Dedifferentiated amniotic fluid mesenchymal stem cell (primary cell): Measurements from ENCODE around the gene ALKBH3.

ENCODE experiments used
- DNase-seq: peaks from one replicate; pipeline ENCODE4 v3.0.0-alpha.2; 2016; ENCODE audit errors: extremely low spot score

The ALKBH3 gene

GRCh38 chr11:43941257-43941994 lies 60.8 kb downstream of the ALKBH3 start:
- DNase-seq = no peak

GRCh38 chr11:43942662-43943371 lies 62.2 kb downstream of the ALKBH3 start:
- DNase-seq = no peak

GRCh38 chr11:43943372-43943930 lies 62.8 kb downstream of the ALKBH3 start:
- no peak for DNase-seq

GRCh38 chr11:43943931-43944751 lies 63.5 kb downstream of the ALKBH3 start:
- no peak for DNase-seq

GRCh38 chr11:43944761-43945311 lies 64.2 kb downstream of the ALKBH3 start:
- no peak for DNase-seq

- DNase-seq = no peak
Measured at GRCh38 chr11:43947003-43947500, 66.4 kb downstream of the ALKBH3 start.

GRCh38 chr11:43947815-43948214 lies 67.2 kb downstream of the ALKBH3 start:
- no peak for DNase-seq

- no peak for DNase-seq
Measured at GRCh38 chr11:43948341-43949225, 68.0 kb downstream of the ALKBH3 start.

- DNase-seq = no peak
Measured at GRCh38 chr11:43950311-43950855, 69.8 kb downstream of the ALKBH3 start.

GRCh38 chr11:43951231-43951630 lies 70.6 kb downstream of the ALKBH3 start:
- no peak for DNase-seq

GRCh38 chr11:43952020-43952400 lies 71.4 kb downstream of the ALKBH3 start:
- no peak for DNase-seq

- DNase-seq = no peak
Measured at GRCh38 chr11:43952401-43953342, 72.0 kb downstream of the ALKBH3 start.

GRCh38 chr11:43953521-43953920 lies 72.9 kb downstream of the ALKBH3 start:
- DNase-seq = no peak

GRCh38 chr11:43954241-43954640 lies 73.6 kb downstream of the ALKBH3 start:
- no peak for DNase-seq

GRCh38 chr11:43955381-43956118 lies 74.9 kb downstream of the ALKBH3 start:
- no peak for DNase-seq

GRCh38 chr11:43957571-43957970 lies 76.9 kb downstream of the ALKBH3 start:
- DNase-seq = no peak

GRCh38 chr11:43959321-43959995 lies 78.8 kb downstream of the ALKBH3 start:
- no peak for DNase-seq
